Liver (tissue), 9 donors: ENCODE data around the gene NUDT5. TPM values are rescaled to one million over a fixed set of nuclear protein-coding genes. Genes with fewer than 3 reads are reported as not detected.

Source experiments
- DNase-seq: peaks from one replicate; pipeline ENCODE4 v3.0.0-alpha.2; 2017; ENCODE audit warnings: low spot score
- H3K27ac ChIP-seq, 2 donors: one replicate each; pipeline ENCODE4 v1.7.0; 2013; ENCODE audit warnings: inconsistent platforms in 2 of 2, low read length in 2 of 2, control low read depth in 1 of 2, low read depth in 1 of 2, mild to moderate bottlenecking in 1 of 2
- H3K27me3 ChIP-seq, 4 donors: one replicate each; pipeline versions ENCODE4 v1.6.1 to v1.7.0; 2013; ENCODE audit warnings: low read length in 3 of 4, inconsistent platforms in 1 of 4, mild to moderate bottlenecking in 1 of 4, moderate library complexity in 1 of 4; ENCODE audit not compliant: control insufficient read depth in 4 of 4, insufficient read depth in 4 of 4
- H3K36me3 ChIP-seq, 4 donors: one replicate each; pipeline versions ENCODE4 v1.6.1 to v1.7.0; 2013; ENCODE audit warnings: low read length in 3 of 4, mild to moderate bottlenecking in 3 of 4, low read depth in 1 of 4, moderate library complexity in 1 of 4; ENCODE audit not compliant: control insufficient read depth in 4 of 4, insufficient read depth in 3 of 4
- H3K4me1 ChIP-seq, 4 donors: one replicate each; pipeline versions ENCODE4 v1.6.1 to v1.7.0; 2013; ENCODE audit warnings: low read length in 3 of 4, mild to moderate bottlenecking in 3 of 4, moderate library complexity in 1 of 4; ENCODE audit not compliant: control insufficient read depth in 4 of 4, insufficient read depth in 4 of 4
- H3K4me3 ChIP-seq, 3 donors: one replicate each; pipeline versions ENCODE4 v1.6.1 to v1.7.0; 2013; ENCODE audit warnings: low read length in 3 of 3, control low read depth in 1 of 3, low read depth in 1 of 3, mild to moderate bottlenecking in 1 of 3
- H3K9ac ChIP-seq, 2 donors: one replicate each; pipeline ENCODE4 v1.7.0; 2013; ENCODE audit warnings: low read length in 2 of 2, mild to moderate bottlenecking in 2 of 2, moderate library complexity in 2 of 2, control low read depth in 1 of 2, low read depth in 1 of 2
- H3K9me3 ChIP-seq, 4 donors: one replicate each; pipeline versions ENCODE4 v1.6.1 to v1.7.0; 2013; ENCODE audit warnings: low read length in 3 of 4; ENCODE audit not compliant: control insufficient read depth in 4 of 4
- CTCF ChIP-seq: fragments of 150-350 bp; IDR thresholded peaks from 2 replicates; pipeline ENCODE4 v1.5.1; 2017; ENCODE audit warnings: improper control_type of control experiment, low read depth, low read length; ENCODE audit not compliant: missing input control
- FOXA1 ChIP-seq: IDR thresholded peaks from 2 replicates; pipeline ENCODE4 v1.6.1; 2016; ENCODE audit warnings: antibody characterized with exemption
- FOXA2 ChIP-seq: IDR thresholded peaks from 2 replicates; pipeline ENCODE4 v1.6.1; 2016; ENCODE audit warnings: antibody characterized with exemption
- GABPA ChIP-seq, 2 donors: IDR thresholded peaks in 1 of 2; conservative IDR thresholded peaks in 1 of 2; 2 replicates each; pipeline ENCODE4 v1.6.1; 2016; ENCODE audit warnings: antibody characterized with exemption in 2 of 2, mild to moderate bottlenecking in 1 of 2, moderate library complexity in 1 of 2
- HNF4A ChIP-seq, 2 donors: conservative IDR thresholded peaks; 2 replicates each; pipeline ENCODE4 v1.6.1; 2016; ENCODE audit warnings: antibody characterized with exemption in 2 of 2, mild to moderate bottlenecking in 2 of 2
- HNF4G ChIP-seq: IDR thresholded peaks from 2 replicates; pipeline ENCODE4 v1.6.1; 2016; ENCODE audit warnings: antibody characterized with exemption
- MAX ChIP-seq: IDR thresholded peaks from 2 replicates; pipeline ENCODE4 v1.6.1; 2016; ENCODE audit warnings: antibody characterized with exemption
- NR2F2 ChIP-seq: IDR thresholded peaks from 2 replicates; pipeline ENCODE4 v1.6.1; 2016; ENCODE audit warnings: antibody characterized with exemption
- RAD21 ChIP-seq, 2 donors: IDR thresholded peaks; 2 replicates each; pipeline ENCODE4 v1.6.1; 2016; ENCODE audit warnings: antibody characterized with exemption in 2 of 2, mild to moderate bottlenecking in 2 of 2
- SP1 ChIP-seq: IDR thresholded peaks from 2 replicates; pipeline ENCODE4 v1.6.1; 2018; ENCODE audit warnings: antibody characterized with exemption, mild to moderate bottlenecking
- TAF1 ChIP-seq: conservative IDR thresholded peaks from 2 replicates; pipeline ENCODE4 v1.6.1; 2016; ENCODE audit warnings: antibody characterized with exemption, mild to moderate bottlenecking
- YY1 ChIP-seq: IDR thresholded peaks from 2 replicates; pipeline ENCODE4 v1.6.1; 2016; ENCODE audit warnings: antibody characterized with exemption, mild to moderate bottlenecking
- WGBS: extraction: QIAGEN DNeasy Blood & Tissue Kit; methylation state at CpG from one replicate; pipeline ENCODE4 v1.1.7; 2013; 5-methylcytosine and 5-hydroxymethylcytosine counted together
- polyA plus RNA-seq, 2 donors: library from polyadenylated mRNA; stranded (reverse) in 1 of 2; unstranded in 1 of 2; fragments of 200-250 nt in 1 of 2; fragments of >200 nt in 1 of 2; fragmentation: Nextera tagmentation in 1 of 2; extraction: Ambion mirVana in 1 of 2; gene quantifications; one replicate each; pipeline versions ENCODE4 v1.2.1 to v1.2.3, GENCODE V29; 2013 to 2015
- total RNA-seq, 2 donors: library from RNA; depleted of rRNA; stranded (reverse); fragments of >200 nt; gene quantifications; one replicate each; pipeline ENCODE4 v1.2.3, GENCODE V29; 2014
- TF ChIP-seq, protein P1 (sequence below): IDR thresholded peaks from 2 replicates; pipeline ENCODE4 v1.6.1; 2016; ENCODE audit warnings: antibody characterized with exemption
- TF ChIP-seq, protein P2 (sequence below): IDR thresholded peaks from 2 replicates; pipeline ENCODE4 v1.6.1; 2016; ENCODE audit warnings: antibody characterized with exemption
- donor health status: healthy.
- donor health status: healthy.
- donor health status: healthy.
- donor health status: healthy.
- donor health status: healthy.

NUDT5 gene
- total and polyA plus RNA-seq, 4 donors, result 21.9 to 115 (median 49.3) TPM

- no peak for TF ChIP-seq YY1
- TF ChIP-seq CTCF, result no peak
- TF ChIP-seq HNF4A (conservative IDR thresholded peaks at IDR 0.05), result no peak
- no peak for TF ChIP-seq TAF1
- TF ChIP-seq FOXA2, result no peak
- TF ChIP-seq, protein P1, sequence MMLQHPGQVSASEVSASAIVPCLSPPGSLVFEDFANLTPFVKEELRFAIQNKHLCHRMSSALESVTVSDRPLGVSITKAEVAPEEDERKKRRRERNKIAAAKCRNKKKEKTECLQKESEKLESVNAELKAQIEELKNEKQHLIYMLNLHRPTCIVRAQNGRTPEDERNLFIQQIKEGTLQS, result no peak
- no peak for TF ChIP-seq GABPA (IDR thresholded peaks at IDR 0.05 in 1 of 2, conservative IDR thresholded peaks at IDR 0.05 in 1 of 2)
- TF ChIP-seq NR2F2, result no peak
Observed at GRCh38 chr10:12218991-12219390, 23.3 kb upstream of the NUDT5 start (continued).

GRCh38 chr10:12214763-12215218 is 19.1 kb upstream of the NUDT5 start:
- Histone ChIP-seq H3K4me1 (no peaks in the 10 kb centered on the region), H3K27me3 (no peaks in the 10 kb centered on the region), H3K36me3 (peaks cover 12 to 39% (median 31%) of the 10 kb centered on the region in 4 donors), H3K9ac (peak overlapping the region in 1 of 2 donors; percentile 0), H3K9me3 (no peaks in the 10 kb centered on the region), H3K4me3 (no peak overlapping the region), H3K27ac (no peak overlapping the region)
- WGBS, result 30% methylated on average over 6 of the region's 6 CpGs
- peak; percentile 42 for DNase-seq
- TF ChIP-seq FOXA2, result no peak
- TF ChIP-seq HNF4G, result no peak
- TF ChIP-seq NR2F2, result no peak
- TF ChIP-seq CTCF, result peak; percentile 53
- TF ChIP-seq RAD21 (IDR thresholded peaks at IDR 0.05), result peak; percentile 75
- TF ChIP-seq, protein P2, sequence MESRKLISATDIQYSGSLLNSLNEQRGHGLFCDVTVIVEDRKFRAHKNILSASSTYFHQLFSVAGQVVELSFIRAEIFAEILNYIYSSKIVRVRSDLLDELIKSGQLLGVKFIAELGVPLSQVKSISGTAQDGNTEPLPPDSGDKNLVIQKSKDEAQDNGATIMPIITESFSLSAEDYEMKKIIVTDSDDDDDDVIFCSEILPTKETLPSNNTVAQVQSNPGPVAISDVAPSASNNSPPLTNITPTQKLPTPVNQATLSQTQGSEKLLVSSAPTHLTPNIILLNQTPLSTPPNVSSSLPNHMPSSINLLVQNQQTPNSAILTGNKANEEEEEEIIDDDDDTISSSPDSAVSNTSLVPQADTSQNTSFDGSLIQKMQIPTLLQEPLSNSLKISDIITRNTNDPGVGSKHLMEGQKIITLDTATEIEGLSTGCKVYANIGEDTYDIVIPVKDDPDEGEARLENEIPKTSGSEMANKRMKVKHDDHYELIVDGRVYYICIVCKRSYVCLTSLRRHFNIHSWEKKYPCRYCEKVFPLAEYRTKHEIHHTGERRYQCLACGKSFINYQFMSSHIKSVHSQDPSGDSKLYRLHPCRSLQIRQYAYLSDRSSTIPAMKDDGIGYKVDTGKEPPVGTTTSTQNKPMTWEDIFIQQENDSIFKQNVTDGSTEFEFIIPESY, result no peak
- peak; percentile 61 to 77 for TF ChIP-seq GABPA (IDR thresholded peaks at IDR 0.05 in 1 of 2, conservative IDR thresholded peaks at IDR 0.05 in 1 of 2)
- TF ChIP-seq, protein P1, result no peak
- no peak for TF ChIP-seq MAX
- no peak for TF ChIP-seq YY1
- TF ChIP-seq SP1, result no peak
- TF ChIP-seq FOXA1, result no peak

GRCh38 chr10:12214093-12214492 is 18.4 kb upstream of the NUDT5 start:
- Histone ChIP-seq H3K36me3 (peaks cover 12 to 36% (median 32%) of the 10 kb centered on the region in 4 donors), H3K27ac (no peak overlapping the region), H3K4me1 (no peaks in the 10 kb centered on the region), H3K9me3 (no peaks in the 10 kb centered on the region), H3K9ac (no peak overlapping the region), H3K27me3 (no peaks in the 10 kb centered on the region), H3K4me3 (no peak overlapping the region)
- DNase-seq, result no peak
- WGBS, result 76% methylated on average over 4 of the region's 4 CpGs
- no peak for TF ChIP-seq HNF4A (conservative IDR thresholded peaks at IDR 0.05)
- TF ChIP-seq, protein P1, result no peak
- TF ChIP-seq, protein P2, result no peak
- TF ChIP-seq RAD21 (IDR thresholded peaks at IDR 0.05), result no peak
- TF ChIP-seq FOXA2, result no peak
- no peak for TF ChIP-seq SP1
- TF ChIP-seq HNF4G, result no peak
- no peak for TF ChIP-seq YY1
- no peak for TF ChIP-seq CTCF
